Esophagus squamous epithelium (tissue), 5 donors: ENCODE measurements around the gene ZNF30. TPM values are rescaled to one million over a fixed set of nuclear protein-coding genes. Genes with fewer than 3 reads are reported as not detected.
"Not testable (repeated sequence)": the region's sequence is repeated elsewhere in the genome, so short reads cannot be mapped to it uniquely, and the experiment has no call there.

Source experiments
- DNase-seq: peaks from one replicate; lab custom pipeline; 2025; lab: John Stamatoyannopoulos, UW
- H3K27ac ChIP-seq, 4 donors: fragments of 200-600 bp; sonication (generic); one replicate each; pipeline ENCODE4 v1.5.1; 2016 to 2019; ENCODE audit warnings: mild to moderate bottlenecking in 1 of 4
- H3K27me3 ChIP-seq, 4 donors: fragments of 200-600 bp; sonication (generic); 1 replicate in 3 of 4; 2 replicates in 1 of 4; pipeline versions ENCODE4 v1.5.1 to v1.6.0; 2017 to 2021; ENCODE audit warnings: antibody characterized with exemption in 1 of 4
- H3K36me3 ChIP-seq, 3 donors: fragments of 200-600 bp; sonication (generic); one replicate each; pipeline ENCODE4 v1.5.1; 2016 to 2019
- H3K4me1 ChIP-seq, 3 donors: fragments of 200-600 bp; sonication (generic); one replicate each; pipeline ENCODE4 v1.5.1; 2017 to 2019
- H3K4me3 ChIP-seq, 4 donors: fragments of 200-600 bp; sonication (generic); 1 replicate in 3 of 4; 2 replicates in 1 of 4; pipeline ENCODE4 v1.5.1; 2016 to 2019; ENCODE audit warnings: mild to moderate bottlenecking in 2 of 4, moderate library complexity in 1 of 4
- H3K9me3 ChIP-seq, 3 donors: fragments of 200-600 bp; sonication (generic); one replicate each; pipeline ENCODE4 v1.5.1; 2016 to 2019
- CTCF ChIP-seq, 6 experiments: fragments of 450-650 bp in 4 of 6; fragments of 200-600 bp in 2 of 6; sonication (generic) in 2 of 6; IDR thresholded peaks; one replicate each; pipeline ENCODE4 v1.5.1; 2016 to 2019; ENCODE audit warnings: antibody characterized with exemption in 6 of 6, mild to moderate bottlenecking in 4 of 6, moderate library complexity in 4 of 6
- POLR2A ChIP-seq, 4 donors: fragments of 450-650 bp; IDR thresholded peaks; one replicate each; pipeline ENCODE4 v1.6.1; 2017; ENCODE audit warnings: antibody characterized with exemption in 4 of 4, mild to moderate bottlenecking in 4 of 4, moderate library complexity in 3 of 4
- WGBS, 2 donors: methylation state at CpG; one replicate each; pipeline ENCODE4 v1.1.5; 2018; 5-methylcytosine and 5-hydroxymethylcytosine counted together
- intact Hi-C: fragments of 100-400 bp; cut with DNase I; formaldehyde crosslinking; loops from one replicate; pipeline ENCODE4 v1.15.0; 2022
- total RNA-seq, 4 donors: library from RNA; depleted of rRNA; stranded (reverse); fragments of >200 nt; gene quantifications; one replicate each; pipeline ENCODE4 v1.1.0, GENCODE V29; 2016
- donor health status: DM: yes; HTN: yes; CAD: no.

ZNF30 gene
- total RNA-seq, 4 donors from 2014 or later = 0.26 to 30.2 (median 1.3) TPM

GRCh38 chr19:34989298-34989697 lies 62.6 kb downstream of the ZNF30 start:
- Histone ChIP-seq H3K9me3 (no peaks in the 10 kb centered on the region), H3K4me3 (no peak overlapping the region), H3K27ac (no peak overlapping the region), H3K36me3 (no peaks in the 10 kb centered on the region), H3K4me1 (peaks cover 0 to 15% (median 0%) of the 10 kb centered on the region in 3 donors), H3K27me3 (no peaks in the 10 kb centered on the region)
- no peak for TF ChIP-seq POLR2A (IDR thresholded peaks at IDR 0.05)
- no peak for TF ChIP-seq CTCF (IDR thresholded peaks at IDR 0.05)
- intact Hi-C loops = no loop called here
- no peak for DNase-seq
- WGBS, 2 donors = 67 to 72% methylated on average over 3 to 5 of the region's 6 CpGs

GRCh38 chr19:34990578-34991192 lies 64.0 kb downstream of the ZNF30 start:
- no peaks in the 10 kb centered on the region for H3K27me3 ChIP-seq
- intact Hi-C loops = no loop called here
- no peaks in the 10 kb centered on the region for H3K9me3 ChIP-seq
- 31 to 52% methylated on average over 11 to 12 of the region's 13 CpGs for WGBS, 2 donors
- no peak overlapping the region for H3K27ac ChIP-seq
- no peaks in the 10 kb centered on the region for H3K36me3 ChIP-seq
- no peak overlapping the region for H3K4me3 ChIP-seq
- DNase-seq = no peak
- TF ChIP-seq POLR2A (IDR thresholded peaks at IDR 0.05) = no peak
- no peak for TF ChIP-seq CTCF (IDR thresholded peaks at IDR 0.05)
- H3K4me1 ChIP-seq = peaks cover 0 to 20% (median 0%) of the 10 kb centered on the region in 3 donors

- H3K36me3 ChIP-seq = no peaks in the 10 kb centered on the region
- no peaks in the 10 kb centered on the region for H3K9me3 ChIP-seq
- no peak for DNase-seq
- no peak overlapping the region for H3K4me3 ChIP-seq
- H3K4me1 ChIP-seq = peaks cover 0 to 27% (median 0%) of the 10 kb centered on the region in 3 donors
- H3K27me3 ChIP-seq = no peaks in the 10 kb centered on the region
- 84 to 87% methylated on average over 8 of the region's 8 CpGs for WGBS, 2 donors
- TF ChIP-seq CTCF (IDR thresholded peaks at IDR 0.05) (no peak), POLR2A (IDR thresholded peaks at IDR 0.05) (no peak)
- intact Hi-C loops = no loop called here
- no peak overlapping the region for H3K27ac ChIP-seq
Measured at GRCh38 chr19:34991542-34992333, 65.0 kb downstream of the ZNF30 start.

GRCh38 chr19:34992582-34992981 lies 65.9 kb downstream of the ZNF30 start:
- DNase-seq, H3K9me3 ChIP-seq: not testable (repeated sequence)
- H3K4me1 ChIP-seq = peaks cover 0 to 34% (median 0%) of the 10 kb centered on the region in 3 donors

GRCh38 chr19:34994286-34994642 lies 67.6 kb downstream of the ZNF30 start:
- WGBS, 2 donors = 58 to 63% methylated on average over 2 to 7 of the region's 9 CpGs
- intact Hi-C loops = no loop called here
- TF ChIP-seq CTCF (IDR thresholded peaks at IDR 0.05) = no peak
- TF ChIP-seq POLR2A (IDR thresholded peaks at IDR 0.05) = no peak
- Histone ChIP-seq H3K4me1 (peaks cover 0 to 48% (median 11%) of the 10 kb centered on the region in 3 donors), H3K27ac (peak overlapping the region in 2 of 4 donors; percentile 49 to 79), H3K9me3 (no peaks in the 10 kb centered on the region), H3K27me3 (no peaks in the 10 kb centered on the region), H3K4me3 (no peak overlapping the region), H3K36me3 (no peaks in the 10 kb centered on the region)
- no peak for DNase-seq

More at GRCh38 chr19:34992582-34992981, 65.9 kb downstream of the ZNF30 start:
- H3K4me3 ChIP-seq, H3K36me3 ChIP-seq, H3K27ac ChIP-seq, H3K27me3 ChIP-seq, intact Hi-C loops: not testable (repeated sequence)
- 81 to 84% methylated on average over 7 of the region's 7 CpGs for WGBS, 2 donors

Other genes with a start within 250 kb of the ZNF30 start
- gene SCGB2B2, start 249.7 kb upstream of the ZNF30 start, total RNA-seq = under 1 TPM in 2 of 4 donors, not detected in 2; 0.48 to 0.57 TPM
- gene ZNF302, start 249.2 kb upstream of the ZNF30 start, total RNA-seq = 10 to 100 TPM in 1 of 4 donors, 1 to 10 TPM in 3; 6.0 to 23.5 (median 6.2) TPM
- gene ZNF181, start 192.7 kb upstream of the ZNF30 start, total RNA-seq = 10 to 100 TPM in 2 of 4 donors, 1 to 10 TPM in 2; 3.0 to 27.4 (median 13.3) TPM
- 1 to 10 TPM; 1.9 to 6.1 (median 2.6) TPM for gene ZNF599, start 153.7 kb upstream of the ZNF30 start, total RNA-seq
- 1 to 10 TPM; 1.0 to 4.6 (median 2.7) TPM for gene ZNF792, start 37.3 kb downstream of the ZNF30 start, total RNA-seq
- 10 to 100 TPM in 2 of 4 donors, 1 to 10 TPM in 2; 4.6 to 23.3 (median 8.8) TPM for gene GRAMD1A, start 73.4 kb downstream of the ZNF30 start, total RNA-seq
- gene SCN1B, start 103.6 kb downstream of the ZNF30 start, total RNA-seq = 1 to 10 TPM in 2 of 4 donors, under 1 TPM in 1, not detected in 1; 0.26 to 5.9 (median 1.2) TPM
- under 1 TPM in 2 of 4 donors, not detected in 2; 0.19 to 0.47 TPM for gene HPN, start 114.8 kb downstream of the ZNF30 start, total RNA-seq
- 100 to 1,000 TPM; 282 to 837 (median 489) TPM for gene FXYD3, start 188.9 kb downstream of the ZNF30 start, total RNA-seq
- gene LGI4, start 208.2 kb downstream of the ZNF30 start, total RNA-seq = 1 to 10 TPM; 1.3 to 8.2 (median 1.6) TPM
- gene FXYD1, start 211.9 kb downstream of the ZNF30 start, total RNA-seq = 10 to 100 TPM in 2 of 4 donors, 1 to 10 TPM in 1, not detected in 1; 3.9 to 29.9 (median 10.1) TPM
- gene FXYD7, start 216.4 kb downstream of the ZNF30 start, total RNA-seq = not detected
- 100 to 1,000 TPM in 1 of 4 donors, 10 to 100 TPM in 3; 39.3 to 146 (median 45.7) TPM for gene FXYD5, start 227.8 kb downstream of the ZNF30 start, total RNA-seq